Measurements from ENCODE around the gene TMUB2. TPM values are rescaled to one million over a fixed set of nuclear protein-coding genes. Genes with fewer than 3 reads are reported as not detected.
"Not testable (repeated sequence)": the region's sequence is repeated elsewhere in the genome, so short reads cannot be mapped to it uniquely, and the experiment has no call there.

The TMUB2 gene
- polyA plus RNA-seq, 1 experiment = 64.0 TPM

- DNase-seq (ENCODE audit: low read depth) = no peak
- ChIA-PET CTCF (interaction anchor here (0.6 kb wide), 1 partner anchor 25 kb away, joined by 3 read pairs; no protein-coding TSS in a partner anchor), POLR2A (no interaction called here)
- Histone ChIP-seq H3K36me3 (ENCODE audit: control insufficient read depth, insufficient read depth, low read length) (no peaks in the 10 kb centered on the region), H3K4me3 (ENCODE audit: low read depth, low read length) (no peak overlapping the region), H3K27me3 (ENCODE audit: control insufficient read depth, insufficient read depth, low read length) (no peaks in the 10 kb centered on the region)
- no peak for TF ChIP-seq CTCF (IDR thresholded peaks at IDR 0.05; ENCODE audit: insufficient read depth, low read depth, low read length)
These were observed 46.8 kb downstream of the TMUB2 start for GRCh38 chr17:44233582-44233981.

GRCh38 chr17:44235583-44235936, 48.8 kb downstream of the TMUB2 start:
- no peak for TF ChIP-seq CTCF (IDR thresholded peaks at IDR 0.05; ENCODE audit: insufficient read depth, low read depth, low read length)
- Histone ChIP-seq H3K36me3 (ENCODE audit: control insufficient read depth, insufficient read depth, low read length) (no peaks in the 10 kb centered on the region), H3K4me3 (ENCODE audit: low read depth, low read length) (no peak overlapping the region), H3K27me3 (ENCODE audit: control insufficient read depth, insufficient read depth, low read length) (0 out of 2 replicates have a peak, but pooled peaks cover 2% of the 10 kb centered on the region)
- DNase-seq (ENCODE audit: low read depth) = no peak
- ChIA-PET POLR2A (no interaction called here), CTCF (no interaction called here)

GRCh38 chr17:44236444-44236991, 49.7 kb downstream of the TMUB2 start:
- POLR2A ChIA-PET = no interaction called here
- CTCF ChIA-PET = no interaction called here
- no peak for DNase-seq (ENCODE audit: low read depth)
- H3K27me3 ChIP-seq (ENCODE audit: control insufficient read depth, insufficient read depth, low read length) = 0 out of 2 replicates have a peak, but pooled peaks cover 2% of the 10 kb centered on the region
- H3K4me3 ChIP-seq (ENCODE audit: low read depth, low read length) = no peak overlapping the region
- H3K36me3 ChIP-seq (ENCODE audit: control insufficient read depth, insufficient read depth, low read length) = no peaks in the 10 kb centered on the region
- TF ChIP-seq CTCF (IDR thresholded peaks at IDR 0.05; ENCODE audit: insufficient read depth, low read depth, low read length) = no peak

GRCh38 chr17:44237886-44238285, 51.1 kb downstream of the TMUB2 start:
- POLR2A ChIA-PET = not testable (repeated sequence)

GRCh38 chr17:44241106-44241624, 54.4 kb downstream of the TMUB2 start:
- ChIA-PET POLR2A (no interaction called here), CTCF (no interaction called here)
- H3K36me3 ChIP-seq (ENCODE audit: control insufficient read depth, insufficient read depth, low read length) = no peaks in the 10 kb centered on the region
- TF ChIP-seq CTCF (IDR thresholded peaks at IDR 0.05; ENCODE audit: insufficient read depth, low read depth, low read length) = no peak
- DNase-seq (ENCODE audit: low read depth) = no peak
- H3K4me3 ChIP-seq (ENCODE audit: low read depth, low read length) = no peak overlapping the region
- 0 out of 2 replicates have a peak, but pooled peaks cover 2% of the 10 kb centered on the region for H3K27me3 ChIP-seq (ENCODE audit: control insufficient read depth, insufficient read depth, low read length)

More at GRCh38 chr17:44237886-44238285, 51.1 kb downstream of the TMUB2 start:
- H3K27me3 ChIP-seq (ENCODE audit: control insufficient read depth, insufficient read depth, low read length); H3K36me3 ChIP-seq (ENCODE audit: control insufficient read depth, insufficient read depth, low read length); H3K4me3 ChIP-seq (ENCODE audit: low read depth, low read length); CTCF ChIA-PET; DNase-seq (ENCODE audit: low read depth): not testable (repeated sequence)

Small RNA genes lying within 50 kb of the gene (small RNA-seq; reads per million reads assigned to genes)
- not detected for gene MIR6782 (ENCODE audit: insufficient read length, low read depth, low replicate concordance)

Other genes starting within 250 kb of the TMUB2 start
- gene PPY, start 244.5 kb upstream of the TMUB2 start, polyA plus RNA-seq (2011; rRNA removed) = not detected in 2 replicates
- not detected in 2 replicates for gene PYY, start 233.0 kb upstream of the TMUB2 start, polyA plus RNA-seq (2011; rRNA removed)
- gene NAGS, start 182.3 kb upstream of the TMUB2 start, polyA plus RNA-seq (2011; rRNA removed) = 1.1 and 1.6 TPM in 2 replicates
- gene TMEM101, start 172.0 kb upstream of the TMUB2 start, polyA plus RNA-seq (2011; rRNA removed) = 28.2 and 47.9 TPM in 2 replicates
- 36.3 and 51.7 TPM in 2 replicates for gene LSM12, start 120.3 kb upstream of the TMUB2 start, polyA plus RNA-seq (2011; rRNA removed)
- 115 and 151 TPM in 2 replicates for gene G6PC3, start 116.2 kb upstream of the TMUB2 start, polyA plus RNA-seq (2011; rRNA removed)
- gene HDAC5, start 63.3 kb upstream of the TMUB2 start, polyA plus RNA-seq (2011; rRNA removed) = 46.4 and 102 TPM in 2 replicates
- 2.1 and 3.4 TPM in 2 replicates for gene HROB, start 45.0 kb upstream of the TMUB2 start, polyA plus RNA-seq (2011; rRNA removed)
- gene ASB16, start 16.3 kb upstream of the TMUB2 start, polyA plus RNA-seq (2011; rRNA removed) = 0.04 TPM in 1 of 2 replicates, not detected in the other
- 47.0 and 53.9 TPM in 2 replicates for gene ATXN7L3, start 12.9 kb downstream of the TMUB2 start, polyA plus RNA-seq (2011; rRNA removed)
- gene UBTF, start 32.7 kb downstream of the TMUB2 start, polyA plus RNA-seq (2011; rRNA removed) = 19.8 and 21.1 TPM in 2 replicates
- gene SLC4A1, start 81.2 kb downstream of the TMUB2 start, polyA plus RNA-seq (2011; rRNA removed) = not detected in 2 replicates
- 0.31 and 0.58 TPM in 2 replicates for gene RUNDC3A, start 121.6 kb downstream of the TMUB2 start, polyA plus RNA-seq (2011; rRNA removed)
- 51.9 and 84.5 TPM in 2 replicates for gene SLC25A39, start 137.9 kb downstream of the TMUB2 start, polyA plus RNA-seq (2011; rRNA removed)
- 213 and 581 TPM in 2 replicates for gene GRN, start 158.3 kb downstream of the TMUB2 start, polyA plus RNA-seq (2011; rRNA removed)
- gene FAM171A2, start 176.9 kb downstream of the TMUB2 start, polyA plus RNA-seq (2011; rRNA removed) = 1.3 and 2.3 TPM in 2 replicates
- 0.05 and 0.11 TPM in 2 replicates for gene ITGA2B, start 202.7 kb downstream of the TMUB2 start, polyA plus RNA-seq (2011; rRNA removed)

All from BJ (cell line).